HG03432 (cell line): ENCODE results near the gene MFSD6.
"Not testable (repeated sequence)": the region's sequence is repeated elsewhere in the genome, so short reads cannot be mapped to it uniquely, and the experiment has no call there.

ENCODE experiments used
- ATAC-seq: cut with Tn5 transposase; IDR thresholded peaks from one replicate; pipeline ENCODE4 v1.9.1; 2021; ENCODE audit warnings: mild to moderate bottlenecking, moderate library complexity; ENCODE audit not compliant: unreplicated experiment

The MFSD6 gene

GRCh38 chr2:190405070-190405469, 3.1 kb upstream of the MFSD6 start:
- ATAC-seq = no peak

DNA sequence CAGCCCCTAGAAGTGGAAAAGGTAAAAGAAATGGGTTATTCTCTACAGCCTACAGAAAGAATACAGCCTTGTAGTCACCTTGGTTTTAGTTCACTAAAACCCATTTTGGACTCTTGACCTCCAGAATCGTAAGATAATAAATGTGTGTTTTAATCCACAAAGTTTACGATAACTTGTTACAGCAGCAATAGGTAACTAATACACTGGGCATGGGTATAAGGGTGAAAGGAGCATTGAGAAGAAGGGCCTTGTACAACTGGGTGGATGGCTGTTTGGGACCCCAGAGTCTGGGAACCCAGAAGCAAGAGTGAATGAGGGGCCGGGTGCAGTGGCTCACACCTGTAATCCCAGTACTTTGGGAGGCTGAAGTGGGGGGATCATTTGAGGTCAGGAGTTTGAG, 2.2 kb upstream of the MFSD6 start:
- ATAC-seq = no peak

DNA sequence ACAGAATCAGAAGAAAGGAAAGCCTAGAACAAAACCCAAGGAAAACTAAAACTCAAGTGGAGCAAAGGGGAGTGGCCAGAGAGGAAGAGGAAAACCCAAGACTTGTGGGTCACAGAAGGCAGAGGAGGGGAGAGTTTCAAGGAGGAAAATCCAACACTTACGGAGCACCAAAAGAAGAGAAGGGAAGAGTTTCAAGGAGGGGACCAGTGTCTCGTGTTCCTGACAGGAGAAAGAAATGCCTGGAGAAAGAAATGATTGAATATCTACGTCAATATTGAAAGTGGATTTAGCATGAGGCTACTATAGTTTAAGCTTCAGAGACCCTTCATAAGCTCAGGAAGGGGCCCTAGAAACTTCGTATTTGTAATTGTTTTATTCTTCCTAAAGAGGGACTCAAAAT, 1.4 kb upstream of the MFSD6 start:
- ATAC-seq = no peak

GRCh38 chr2:190407246-190407661, 901 bp upstream of the MFSD6 start:
- ATAC-seq = no peak

DNA sequence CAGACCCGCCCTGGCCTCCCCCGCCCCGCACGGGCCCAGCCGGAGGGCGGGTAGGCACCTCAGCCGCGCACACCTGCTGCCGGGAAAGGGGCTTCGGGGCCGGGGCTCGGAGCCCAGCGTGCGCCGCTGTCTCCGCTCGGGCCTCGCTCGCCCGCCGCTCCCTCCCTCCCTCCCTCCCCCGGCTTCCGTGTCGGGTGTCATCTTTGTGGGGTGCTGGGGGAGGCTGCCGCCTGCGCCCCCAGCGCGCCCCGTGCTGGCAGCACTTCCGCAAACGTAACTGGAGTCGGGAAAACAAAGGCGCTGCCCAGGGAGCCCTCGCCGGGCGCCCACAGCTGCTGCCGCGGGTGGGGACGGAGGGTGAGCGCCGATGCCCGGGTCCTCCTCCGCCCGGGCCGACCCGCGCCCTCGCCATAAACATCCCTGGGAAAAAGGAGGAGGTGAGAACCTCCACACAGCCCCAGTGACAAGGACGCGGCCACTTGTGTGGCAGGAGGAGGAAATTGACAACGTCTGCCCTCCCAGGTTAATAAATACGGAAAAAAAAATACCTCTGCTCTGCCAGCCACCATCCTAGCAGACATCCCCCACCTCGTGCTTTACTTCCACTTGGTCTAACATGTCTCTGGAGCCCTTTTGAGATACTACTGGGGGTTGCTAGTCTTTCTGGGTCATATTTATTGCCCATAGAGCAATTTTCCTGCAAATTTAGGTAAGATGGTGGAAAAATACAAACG, 550 bp downstream of the MFSD6 start:
- ATAC-seq = peak; percentile 71

DNA sequence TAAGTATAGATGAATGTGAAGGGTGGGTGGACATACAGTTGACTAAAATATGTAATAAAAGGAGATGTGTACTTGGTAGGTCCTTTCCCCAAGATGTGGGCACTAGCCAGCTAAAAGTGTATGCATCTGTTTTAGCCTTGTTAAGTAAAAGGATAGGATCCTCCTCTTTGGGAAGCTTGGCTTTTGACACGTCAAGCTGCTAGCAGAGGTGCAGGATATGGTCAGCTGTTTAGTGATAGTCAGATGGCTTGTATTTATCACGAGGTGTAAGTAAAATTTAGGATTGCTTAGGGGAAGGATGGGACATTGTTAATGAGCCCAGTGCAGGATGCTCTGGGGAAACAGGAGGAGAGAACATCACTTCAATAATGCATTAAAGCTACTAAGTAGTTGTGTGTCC, 1.5 kb downstream of the MFSD6 start:
- ATAC-seq = no peak

- no peak for ATAC-seq
Observed at GRCh38 chr2:190410166-190410565, 2.0 kb downstream of the MFSD6 start.

GRCh38 chr2:190412966-190413365, 4.8 kb downstream of the MFSD6 start:
- no peak for ATAC-seq

DNA sequence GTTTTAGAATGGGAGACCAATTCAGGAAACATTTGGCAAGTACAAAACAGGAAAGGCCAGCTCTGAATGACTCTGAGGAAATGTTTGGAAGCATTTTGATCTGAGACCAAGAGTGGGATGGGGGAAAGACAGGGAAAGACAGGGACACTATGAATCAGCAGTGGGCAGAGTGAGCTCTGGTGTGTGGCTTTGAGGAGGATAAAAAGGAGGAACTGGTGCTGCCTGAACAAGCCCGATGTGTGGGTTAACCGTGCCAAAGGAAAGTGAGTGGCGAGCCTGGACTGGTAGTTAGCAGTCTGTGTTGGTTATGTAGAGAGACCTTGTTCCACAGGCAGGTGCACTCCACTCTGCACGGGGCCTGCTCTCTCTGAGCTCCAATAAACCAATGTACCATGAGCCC, 5.3 kb downstream of the MFSD6 start:
- ATAC-seq = no peak

- ATAC-seq = no peak
Observed at GRCh38 chr2:190415251-190415650, 7.1 kb downstream of the MFSD6 start.

GRCh38 chr2:190415794-190416775, 7.9 kb downstream of the MFSD6 start:
- peak; percentile 69 for ATAC-seq

- ATAC-seq = no peak
Observed at GRCh38 chr2:190417045-190417842, 9.1 kb downstream of the MFSD6 start.

DNA sequence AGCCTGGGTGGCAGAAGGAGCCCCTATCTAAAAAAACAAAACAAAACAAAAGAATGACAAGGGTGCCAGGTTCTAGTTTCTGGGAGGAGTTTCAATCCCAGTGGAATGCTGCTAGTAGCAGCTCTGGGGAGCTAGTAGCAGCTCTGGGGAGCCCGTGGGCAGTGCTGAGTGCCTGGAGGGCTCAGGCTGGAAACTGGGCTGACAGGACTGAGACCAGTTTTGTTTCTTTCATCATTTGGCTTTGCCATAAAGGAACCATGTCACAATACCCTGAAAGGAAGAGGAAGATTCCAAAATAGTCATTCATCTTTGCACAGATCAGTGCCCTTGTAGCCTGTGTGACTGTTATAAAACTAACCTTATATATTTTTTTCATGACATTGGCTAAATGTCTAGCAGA, 10.6 kb downstream of the MFSD6 start:
- no peak for ATAC-seq

DNA sequence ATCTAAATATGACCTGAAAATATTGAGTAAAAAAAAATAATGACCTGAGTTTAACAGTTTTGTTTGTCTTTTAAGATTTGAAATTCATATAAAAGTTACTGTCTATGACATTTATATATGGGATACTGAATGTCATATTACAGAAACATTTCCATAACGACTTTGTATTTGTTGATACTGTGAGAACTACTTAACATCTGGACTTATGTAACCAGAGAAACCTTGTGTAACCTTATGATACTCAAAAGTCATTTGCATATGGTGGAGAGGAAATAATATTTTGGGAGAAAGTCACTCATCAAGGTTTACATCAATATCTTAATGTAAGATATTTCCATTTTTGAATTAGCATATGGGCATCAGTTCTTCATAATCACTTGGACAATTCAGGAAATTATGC, 12.6 kb downstream of the MFSD6 start:
- no peak for ATAC-seq

- no peak for ATAC-seq
Observed at GRCh38 chr2:190425221-190425866, 17.2 kb downstream of the MFSD6 start.

DNA sequence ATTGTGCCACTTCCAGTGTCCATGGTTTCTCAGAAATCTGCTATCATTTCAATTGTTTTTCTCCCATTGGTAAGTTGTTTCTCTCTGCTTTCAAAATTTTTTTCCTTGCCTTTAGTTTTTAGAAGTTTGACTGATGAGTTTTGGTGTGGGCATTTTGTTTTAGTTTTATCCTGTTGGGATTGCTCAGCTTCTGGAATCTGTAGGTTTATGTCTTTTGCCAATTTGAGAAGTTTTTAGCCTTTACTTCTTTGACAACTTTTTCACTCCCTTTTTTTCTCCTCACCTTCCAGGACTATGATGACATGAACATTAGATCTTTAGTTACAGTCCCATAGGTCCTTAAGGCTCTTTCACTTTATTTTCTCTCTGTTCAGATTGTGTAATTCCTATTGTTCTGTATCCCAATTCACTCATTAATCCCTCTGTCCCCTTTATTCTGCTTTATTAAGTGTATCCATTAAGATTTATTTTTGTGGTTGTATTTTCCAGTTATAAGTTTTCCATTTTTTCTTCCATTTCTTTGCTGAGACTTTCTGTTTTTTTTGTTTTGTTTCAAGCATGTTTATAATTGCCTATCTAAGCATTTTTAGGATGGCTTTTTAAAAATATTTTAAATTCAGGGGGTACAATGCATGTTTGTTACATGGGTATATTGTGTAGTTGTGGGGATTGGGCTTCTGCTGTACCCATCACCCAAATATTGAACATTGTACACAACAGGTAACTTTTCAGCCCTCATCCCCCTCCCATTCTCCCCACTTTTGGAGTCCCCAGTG, 17.9 kb downstream of the MFSD6 start:
- no peak for ATAC-seq

DNA sequence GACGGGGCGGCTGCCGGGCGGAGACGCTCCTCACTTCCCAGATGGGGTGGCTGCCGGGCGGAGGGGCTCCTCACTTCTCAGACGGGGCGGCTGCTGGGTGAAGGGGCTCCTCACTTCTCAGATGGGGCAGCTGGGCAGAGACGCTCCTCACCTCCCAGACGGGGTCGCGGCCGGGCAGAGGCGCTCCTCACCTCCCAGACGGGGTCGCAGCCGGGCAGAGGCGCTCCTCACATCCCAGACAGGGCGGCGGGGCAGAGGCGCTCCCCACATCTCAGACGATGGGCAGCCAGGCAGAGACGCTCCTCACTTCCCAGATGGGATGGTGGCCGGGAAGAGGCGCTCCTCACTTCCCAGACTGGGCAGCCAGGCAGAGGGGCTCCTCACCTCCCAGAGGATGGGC, 22.7 kb downstream of the MFSD6 start:
- not testable (repeated sequence) for ATAC-seq

- no peak for ATAC-seq
Observed at GRCh38 chr2:190431907-190432306, 23.8 kb downstream of the MFSD6 start.

DNA sequence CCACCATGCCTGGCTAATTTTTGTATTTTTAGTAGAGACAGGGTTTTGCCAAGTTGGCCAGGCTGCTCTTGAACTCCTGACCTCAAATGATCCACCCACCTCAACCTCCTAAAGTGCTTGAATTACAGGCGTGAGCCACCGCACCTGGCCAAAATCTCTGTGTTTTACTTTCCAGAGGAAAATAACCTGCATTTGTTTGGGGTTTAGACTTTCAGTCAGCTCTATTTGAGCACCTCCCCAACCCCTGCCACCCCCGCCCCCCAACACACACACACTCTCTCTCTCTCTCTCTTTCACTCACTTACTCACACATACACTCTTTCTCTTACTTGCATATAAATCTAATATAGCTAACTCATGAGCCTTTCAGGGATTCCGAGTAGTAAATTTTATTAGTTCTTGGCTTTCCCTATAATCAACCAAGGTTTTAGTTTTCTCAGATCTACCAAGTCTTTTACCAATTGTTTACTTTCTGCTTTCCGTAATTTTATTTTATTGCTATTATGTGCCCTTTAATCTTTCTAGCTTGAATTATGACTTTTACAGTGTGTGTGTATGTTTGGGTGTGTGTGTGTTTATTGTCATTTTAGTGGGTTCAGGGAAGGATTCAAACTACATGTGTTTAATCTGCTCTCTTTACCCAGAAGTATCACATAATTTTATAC, 24.5 kb downstream of the MFSD6 start:
- ATAC-seq = peak; percentile 56
